Measurements from ENCODE around the gene TENM4. TPM values are rescaled to one million over a fixed set of nuclear protein-coding genes. Genes with fewer than 3 reads are reported as not detected.
A peak's percentile ranks its signal among the peaks of the same experiment; 100 is the strongest.

TENM4 gene
- total and polyA plus RNA-seq, 2 of the 8 experiments (the other 6 are each of a cell fraction or from before 2014, with no cell fraction given), result 3.5 to 7.2 TPM

DNA sequence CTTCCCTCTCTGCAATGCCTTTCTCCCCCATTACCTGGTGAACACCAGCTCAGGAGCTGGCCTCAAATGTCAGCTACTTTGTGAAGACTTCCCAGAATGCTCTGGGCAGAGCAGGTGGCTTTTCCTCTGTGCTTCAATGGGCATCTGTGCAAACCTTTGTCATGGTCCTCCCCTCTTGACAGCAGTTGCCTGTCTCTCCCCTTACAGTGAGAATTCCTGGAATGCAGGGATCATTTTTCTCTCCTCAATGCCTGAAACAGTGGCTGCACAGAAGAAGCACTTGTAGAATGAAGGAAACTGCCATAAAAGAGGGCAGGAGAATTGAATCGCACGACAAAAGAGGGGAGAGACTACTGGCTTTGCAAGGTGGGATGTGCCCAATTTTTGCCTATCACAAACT, 773.4 kb downstream of the TENM4 start:
- no peak overlapping the region for H3K4me3 ChIP-seq (ENCODE audit: extremely low read depth in 1 of 4, insufficient read depth in 2 of 4, low read depth in 3 of 4, low read length in 4 of 4)
- no peak overlapping the region for H3K56ac ChIP-seq (replicated peaks; ENCODE audit: insufficient read length, low read depth, low read length)
- H4K20me1 ChIP-seq (replicated peaks in 1 of 2; ENCODE audit: control insufficient read depth in 1 of 2, insufficient read depth in 2 of 2, low read length in 2 of 2), result peaks cover 0 to 2% of the 10 kb centered on the region in 2 experiments
- TF ChIP-seq TEAD4 (IDR thresholded peaks at IDR 0.05; ENCODE audit: low read depth, low read length), result peak; percentile 58; the same call in 1 of the 2 replicates
- no peak for TF ChIP-seq EZH2 (IDR thresholded peaks at IDR 0.05; ENCODE audit: low read depth, low read length, severe bottlenecking)
- H3K79me1 ChIP-seq (ENCODE audit: low read depth, low read length), result no peaks in the 10 kb centered on the region
- no peaks in the 10 kb centered on the region for H3K79me2 ChIP-seq (ENCODE audit: control insufficient read depth in 1 of 2, insufficient read depth in 2 of 2, low read length in 2 of 2)
- no peak overlapping the region for H2BK12ac ChIP-seq (ENCODE audit: low read depth, low read length)
- WGBS, 2 experiments (ENCODE audit: extremely low coverage in 1 of 2, insufficient coverage in 1 of 2, insufficient read length in 1 of 2, insufficient replicate concordance in 2 of 2, low coverage in 1 of 2, low lambda C conversion rate in 2 of 2, missing lambda C conversion rate in 1 of 2), result 79% methylated on average over 2 of the region's 2 CpGs; no CpG with 5 or more reads in 1 of the 2 experiments
- H3K27me3 ChIP-seq (replicated peaks in 1 of 4; ENCODE audit: control insufficient read depth in 3 of 4, extremely low read depth in 1 of 4, insufficient read depth in 3 of 4, low read length in 3 of 4), result no peaks in the 10 kb centered on the region
- H2BK5ac ChIP-seq (ENCODE audit: low read depth, low read length), result no peak overlapping the region; the same call in 1 of the 2 replicates
- no peak overlapping the region for H2AK5ac ChIP-seq (ENCODE audit: low read depth, low read length)
- H3K4me2 ChIP-seq (ENCODE audit: insufficient read depth in 1 of 2, low read depth in 2 of 2, low read length in 2 of 2), result no peak overlapping the region
- no peak overlapping the region for H4K5ac ChIP-seq (ENCODE audit: insufficient read length, low read depth, low read length)
- H3K18ac ChIP-seq (ENCODE audit: extremely low read depth, low read length), result no peak overlapping the region
- H2BK15ac ChIP-seq (ENCODE audit: low read length), result no peak overlapping the region
- H3K14ac ChIP-seq (ENCODE audit: insufficient read length), result no peak overlapping the region
- no peak overlapping the region for H3K4ac ChIP-seq (replicated peaks; ENCODE audit: insufficient read length, low read depth, low read length)
- no peaks in the 10 kb centered on the region; a peak in 1 of 7 replicates for H3K4me1 ChIP-seq (replicated peaks in 1 of 4; ENCODE audit: control insufficient read depth in 3 of 4, insufficient read depth in 4 of 4, low read length in 3 of 4)
- no peak overlapping the region for H2AFZ ChIP-seq (ENCODE audit: low read length)
- DNase-seq (ENCODE audit: low read depth in 1 of 2, low spot score in 2 of 2), result no peak
- H3K9ac ChIP-seq (replicated peaks in 1 of 4; ENCODE audit: extremely low read depth in 1 of 4, low read depth in 3 of 4, low read length in 3 of 4), result no peak overlapping the region
- ChIA-PET POLR2A (ENCODE audit: partially characterized antibody) (no interaction called here), CTCF (ENCODE audit: partially characterized antibody) (interaction anchor here (0.7 to 6.6 kb wide), 5 partner anchors 9 to 48 kb away, joined by 3 to 40 read pairs (median 8); no protein-coding TSS in a partner anchor)
- no peak overlapping the region for H4K91ac ChIP-seq (replicated peaks; ENCODE audit: insufficient read length, low read length)
- no peak overlapping the region for H2BK120ac ChIP-seq (replicated peaks; ENCODE audit: low read depth, low read length)
- no peak overlapping the region for H4K8ac ChIP-seq (ENCODE audit: extremely low read depth, insufficient read depth, low read length)
- no peak for FAIRE-seq
- no peak overlapping the region for H3K23ac ChIP-seq (ENCODE audit: insufficient read length)
- H3K9me3 ChIP-seq (ENCODE audit: insufficient read depth in 2 of 2, low read depth in 1 of 2, low read length in 1 of 2), result no peaks in the 10 kb centered on the region
- no peak overlapping the region for H3K27ac ChIP-seq (ENCODE audit: low read depth, low read length)
- H3K23me2 ChIP-seq (ENCODE audit: low read depth, low read length), result no peaks in the 10 kb centered on the region
- H3K36me3 ChIP-seq (ENCODE audit: control insufficient read depth in 2 of 4, insufficient read depth in 4 of 4, low read length in 3 of 4), result no peaks in the 10 kb centered on the region
- no peak overlapping the region for H2BK20ac ChIP-seq (ENCODE audit: low read length)
